GM18867 (cell line): ENCODE results near the gene LRRC45.

Experiments
- ATAC-seq: cut with Tn5 transposase; IDR thresholded peaks from one replicate; pipeline ENCODE4 v1.9.1; 2021; ENCODE audit warnings: mild to moderate bottlenecking, moderate library complexity; ENCODE audit not compliant: unreplicated experiment

The LRRC45 gene

GRCh38 chr17:82018152-82018988 is 4.7 kb upstream of the LRRC45 start:
- no peak for ATAC-seq

GRCh38 chr17:82018989-82019689 is 4.0 kb upstream of the LRRC45 start:
- no peak for ATAC-seq

DNA sequence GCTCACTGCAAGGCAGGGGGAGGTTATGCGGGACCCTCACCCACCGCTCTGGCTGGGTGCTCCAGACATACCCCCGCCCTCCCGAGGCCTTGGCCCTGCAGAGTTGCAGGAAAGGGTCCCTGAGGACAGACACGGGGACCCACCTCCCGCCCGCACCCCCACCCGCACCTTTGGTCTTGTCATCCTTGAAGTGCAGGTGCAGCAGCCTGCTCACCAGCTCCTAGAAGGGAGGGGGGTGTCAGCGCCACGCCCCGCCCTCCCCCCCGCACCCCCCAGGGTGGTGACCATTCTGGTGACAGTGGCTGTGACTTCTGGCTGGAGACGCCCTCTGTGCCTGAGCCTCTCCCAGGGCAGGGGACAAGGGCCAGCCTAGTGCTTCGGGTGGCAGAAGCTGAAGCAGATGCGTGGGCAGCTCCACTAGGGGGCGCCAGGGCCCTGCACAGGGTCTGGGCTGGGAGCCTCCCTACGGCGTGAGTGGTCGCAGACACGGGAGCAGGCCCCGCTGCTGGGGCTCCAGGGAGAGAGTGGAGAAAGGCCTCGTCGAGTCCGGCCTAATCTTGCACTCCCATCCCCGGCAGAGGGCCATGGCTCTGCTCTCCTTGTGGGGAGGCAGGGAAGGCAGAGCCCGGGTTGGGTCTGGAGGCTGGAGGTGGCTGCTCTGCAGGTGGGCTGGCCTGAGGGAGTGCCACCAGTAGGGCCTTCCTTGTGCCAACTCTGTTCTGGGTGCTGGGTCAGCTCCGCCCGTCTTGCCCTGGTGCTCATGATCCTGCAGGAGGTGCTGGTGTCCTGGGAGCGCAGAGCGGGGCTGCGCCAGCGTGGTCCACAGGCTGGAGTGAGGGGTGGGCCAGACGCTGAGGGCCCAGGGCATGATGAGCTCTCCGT is 3.2 kb upstream of the LRRC45 start:
- no peak for ATAC-seq

- no peak for ATAC-seq
Measured at GRCh38 chr17:82020572-82021106, 2.5 kb upstream of the LRRC45 start.

DNA sequence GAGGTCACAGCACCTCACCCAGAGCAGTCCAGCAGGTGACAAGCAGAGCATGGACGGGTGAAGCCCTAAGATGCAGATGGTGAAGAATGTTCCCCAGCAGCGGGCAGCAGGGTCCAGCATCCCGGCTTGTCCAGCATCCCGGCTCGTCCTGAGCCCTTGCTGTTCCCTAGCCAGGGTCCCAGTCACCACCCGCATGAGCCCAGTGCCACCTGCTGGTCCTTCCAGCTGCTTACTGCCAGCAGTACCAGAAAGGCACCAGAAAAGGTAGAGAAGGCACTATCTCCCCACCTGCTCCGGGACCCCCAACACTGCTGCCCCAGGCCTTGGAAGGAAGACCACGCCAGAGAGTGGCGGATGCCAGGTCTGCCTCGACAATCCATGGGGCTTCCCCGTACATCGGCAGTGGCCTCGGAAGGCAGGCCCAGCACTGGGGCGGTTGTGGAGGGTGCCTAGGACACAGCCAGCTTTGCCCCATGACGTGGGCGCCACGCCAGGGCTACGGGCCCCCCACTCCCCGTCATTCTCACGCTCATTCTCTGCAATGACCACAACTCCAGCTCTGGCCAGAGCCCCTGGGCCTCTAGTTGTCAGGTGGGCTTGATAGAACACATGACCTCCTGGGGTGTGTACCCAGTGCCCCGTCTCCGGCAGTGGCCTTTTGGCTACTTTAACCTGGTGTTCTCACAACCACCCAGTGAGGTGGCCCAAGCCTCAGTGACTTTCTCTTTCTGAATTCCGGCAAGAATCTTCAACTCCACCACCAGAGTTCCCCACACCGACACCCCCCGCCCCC is 1.8 kb upstream of the LRRC45 start:
- ATAC-seq, result no peak

- no peak for ATAC-seq
Measured at GRCh38 chr17:82021900-82022309, 1.2 kb upstream of the LRRC45 start.

- no peak for ATAC-seq
Measured at GRCh38 chr17:82022310-82022980, 660 bp upstream of the LRRC45 start, which contains the start of gene CENPX. Gene CENPX (minus strand): TSS chr17:82022878. CDS start chr17:82022861, 17 bp downstream.

- no peak for ATAC-seq
Measured at GRCh38 chr17:82023447-82024241, 539 bp downstream of the LRRC45 start.

DNA sequence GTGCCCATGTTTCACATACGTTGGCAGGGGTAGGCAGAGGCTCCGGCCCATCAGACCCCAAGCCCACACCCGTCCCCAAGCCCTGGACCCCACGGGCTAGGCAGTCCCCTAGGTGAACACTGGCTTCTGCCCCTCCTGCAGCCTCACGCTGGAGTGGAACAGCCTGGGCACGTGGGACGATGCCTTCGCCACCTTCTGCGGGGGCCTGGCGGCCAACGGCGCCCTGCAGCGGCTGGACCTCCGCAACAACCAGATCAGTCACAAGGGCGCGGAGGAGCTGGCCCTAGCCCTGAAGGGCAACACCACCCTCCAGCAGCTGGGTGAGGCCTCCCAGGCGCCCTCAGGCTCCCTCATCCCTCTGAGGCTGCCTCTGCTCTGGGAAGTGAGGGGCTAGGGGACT is 1.8 kb downstream of the LRRC45 start:
- no peak for ATAC-seq

GRCh38 chr17:82025401-82026107 is 2.4 kb downstream of the LRRC45 start:
- ATAC-seq, result no peak

DNA sequence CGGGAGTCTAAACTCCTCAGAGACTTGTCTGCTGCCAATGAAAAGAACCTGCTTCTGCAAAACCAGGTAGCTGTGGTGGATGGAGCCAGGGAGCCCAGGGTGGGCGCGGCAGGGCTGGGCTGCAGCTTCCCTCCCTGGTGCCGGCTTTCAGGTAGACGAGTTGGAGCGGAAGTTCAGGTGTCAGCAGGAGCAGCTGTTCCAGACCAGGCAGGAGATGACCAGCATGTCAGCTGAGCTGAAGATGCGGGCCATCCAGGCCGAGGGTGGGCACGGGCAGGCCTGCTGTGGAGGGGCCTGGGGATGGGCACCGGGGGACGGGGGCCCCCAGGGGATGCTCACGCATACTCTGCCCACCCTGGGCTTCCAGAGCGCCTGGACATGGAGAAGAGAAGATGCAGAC is 5.1 kb downstream of the LRRC45 start:
- ATAC-seq, result no peak

- no peak for ATAC-seq
Measured at GRCh38 chr17:82028966-82029365, 5.9 kb downstream of the LRRC45 start.

DNA sequence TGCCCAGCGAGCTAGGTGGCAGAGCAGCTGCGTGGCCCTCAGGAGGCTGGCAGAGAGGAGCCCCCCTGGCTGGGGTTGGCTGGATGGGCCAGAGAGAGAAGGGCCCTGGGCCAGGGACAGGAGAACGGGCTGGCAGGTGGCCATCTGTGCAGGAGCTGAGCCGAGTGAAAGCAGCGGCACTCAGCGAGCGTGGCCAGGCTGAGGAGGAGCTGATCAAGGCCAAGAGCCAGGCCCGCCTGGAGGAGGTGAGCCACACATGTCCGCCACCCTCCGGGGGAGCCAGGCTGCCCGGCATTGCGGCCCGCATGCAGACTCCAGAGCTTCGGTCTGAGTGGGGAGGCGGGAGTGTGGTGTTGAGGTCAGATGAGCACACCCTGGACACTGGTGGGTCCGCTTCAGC is 6.3 kb downstream of the LRRC45 start:
- ATAC-seq, result no peak

DNA sequence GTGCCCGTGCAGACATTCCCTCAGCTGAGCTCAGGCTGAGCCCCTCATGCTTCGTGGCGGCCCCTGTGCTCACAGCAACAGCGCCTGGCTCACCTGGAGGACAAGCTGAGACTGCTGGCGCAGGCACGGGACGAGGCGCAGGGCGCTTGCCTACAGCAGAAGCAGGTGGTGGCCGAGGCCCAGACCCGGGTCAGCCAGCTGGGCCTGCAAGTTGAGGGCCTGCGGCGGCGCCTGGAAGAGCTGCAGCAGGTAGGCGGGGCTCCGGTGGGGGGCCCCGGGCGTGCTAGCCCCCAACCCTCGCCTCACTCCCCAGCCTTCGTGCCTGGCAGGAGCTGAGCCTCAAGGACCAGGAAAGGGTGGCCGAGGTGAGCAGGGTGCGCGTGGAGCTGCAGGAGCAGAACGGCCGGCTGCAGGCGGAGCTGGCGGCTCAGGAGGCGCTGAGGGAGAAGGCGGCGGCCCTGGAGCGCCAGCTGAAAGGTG is 6.9 kb downstream of the LRRC45 start:
- ATAC-seq, result no peak

DNA sequence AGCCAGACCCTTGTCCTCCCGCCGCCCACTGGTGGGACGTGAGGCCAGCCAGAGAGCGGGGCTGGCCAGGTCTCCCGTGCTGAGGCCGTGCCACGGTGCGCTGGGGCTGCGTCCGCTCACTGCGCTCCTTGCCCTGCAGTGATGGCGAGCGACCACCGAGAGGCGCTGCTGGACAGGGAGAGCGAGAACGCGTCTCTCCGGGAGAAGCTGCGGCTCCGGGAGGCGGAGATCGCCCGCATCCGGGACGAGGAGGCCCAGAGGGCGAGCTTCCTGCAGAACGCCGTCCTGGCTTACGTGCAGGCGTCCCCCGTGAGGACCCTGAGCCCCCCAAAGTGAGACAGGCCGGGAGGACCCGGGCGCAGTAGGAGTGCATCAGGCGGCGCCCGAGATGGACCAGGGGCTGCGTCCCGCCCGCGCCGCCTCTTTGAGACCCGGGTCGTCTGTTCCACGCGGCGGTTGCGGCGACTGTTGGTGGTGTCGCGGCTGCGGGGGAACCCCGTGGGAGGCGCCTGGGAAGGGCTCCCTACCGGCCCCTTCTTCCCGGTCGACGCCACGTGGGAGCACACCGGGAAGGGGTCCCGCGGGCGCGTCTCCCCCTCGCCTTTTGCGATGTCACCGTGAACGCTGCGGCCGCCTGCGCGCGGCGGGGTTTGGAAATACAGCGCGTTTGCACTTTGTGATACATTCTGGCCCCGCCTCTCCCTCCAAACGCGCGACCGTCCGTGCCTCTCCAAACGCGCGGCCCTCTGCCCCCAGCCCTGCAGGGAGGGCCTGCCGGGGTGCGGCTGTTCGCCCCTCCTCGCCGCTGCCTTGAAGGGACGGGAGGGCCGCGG is 7.6 kb downstream of the LRRC45 start:
- no peak for ATAC-seq

GRCh38 chr17:82031303-82031884 is 8.3 kb downstream of the LRRC45 start, which contains the start of gene RAC3:
Gene RAC3 (plus strand): TSS chr17:82031678. CDS start chr17:82031762, 84 bp downstream.
- ATAC-seq, result no peak
